ENCODE data around the gene CLDN19. TPM values are rescaled to one million over a fixed set of nuclear protein-coding genes. Genes with fewer than 3 reads are reported as not detected.

CLDN19 gene
- total and polyA plus RNA-seq, 9 of the 15 experiments (the other 6 are each of a cell fraction or from before 2014, with no cell fraction given) = not detected

DNA sequence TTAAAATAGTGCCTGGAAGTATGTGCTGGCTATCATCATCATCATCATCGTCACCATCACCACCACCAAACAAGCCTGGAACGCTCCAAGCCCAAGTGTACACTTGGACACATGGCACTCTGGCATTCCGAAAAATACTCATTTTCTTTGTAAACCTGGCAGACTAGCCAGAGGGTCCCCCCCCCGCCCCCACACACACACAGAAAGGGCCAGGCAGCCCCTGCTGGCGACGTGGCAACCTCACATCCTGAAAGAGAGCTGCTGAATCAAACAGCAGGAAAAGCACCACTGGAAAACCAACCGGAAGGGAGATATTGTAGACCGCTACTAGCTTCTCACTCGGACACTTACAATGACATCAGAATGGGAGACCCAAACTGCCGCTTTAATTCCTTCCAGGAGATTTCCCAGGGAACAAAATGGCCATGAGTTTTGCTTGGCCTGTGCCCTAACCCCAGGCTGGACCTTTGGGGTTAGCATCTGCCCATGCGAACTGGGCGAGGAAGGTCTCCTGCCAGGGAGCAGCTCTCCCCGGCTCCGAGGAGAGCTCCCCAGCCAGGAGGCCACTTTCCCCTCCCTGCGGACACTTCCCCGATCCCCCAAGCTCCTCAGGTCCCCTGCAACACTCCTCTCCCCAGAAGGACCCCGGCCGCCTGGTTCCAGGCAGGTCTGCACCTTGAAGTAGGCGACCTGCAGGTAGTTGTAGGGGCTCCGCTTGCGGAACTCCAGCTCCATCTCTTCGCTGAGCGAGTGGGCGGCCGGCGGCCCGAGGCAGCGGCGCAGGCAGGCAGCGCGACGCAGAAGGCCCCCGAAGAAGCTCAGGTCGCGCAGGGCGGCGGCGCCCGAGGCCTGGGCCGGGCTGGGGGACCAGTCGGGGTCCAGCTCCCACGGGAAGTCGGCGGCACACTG lies 26.1 kb upstream of the CLDN19 start (continued):
- peak; percentile 48 to 54; a peak in 1 of 4 replicates for TF ChIP-seq HDAC1 (IDR thresholded peaks at IDR 0.05)
- peak; percentile 88 for TF ChIP-seq NR1H2 (CRISPR knock-in tag; IDR thresholded peaks at IDR 0.05)
- no peak for TF ChIP-seq ZNF239 (CRISPR knock-in tag; IDR thresholded peaks at IDR 0.05)
- TF ChIP-seq NEUROD1 (IDR thresholded peaks at IDR 0.05; ENCODE audit: borderline replicate concordance, low read depth, low read length, partially characterized antibody) = peak; percentile 19
- peak; percentile 26 for TF ChIP-seq TBP (optimal IDR thresholded peaks at IDR 0.05; ENCODE audit: low read depth, low read length)
- no peak for TF ChIP-seq MTA1 (IDR thresholded peaks at IDR 0.05; ENCODE audit: borderline replicate concordance)
- TF ChIP-seq ZNF263 (CRISPR knock-in tag; IDR thresholded peaks at IDR 0.05; ENCODE audit: borderline replicate concordance) = no peak
- TF ChIP-seq, protein P1, sequence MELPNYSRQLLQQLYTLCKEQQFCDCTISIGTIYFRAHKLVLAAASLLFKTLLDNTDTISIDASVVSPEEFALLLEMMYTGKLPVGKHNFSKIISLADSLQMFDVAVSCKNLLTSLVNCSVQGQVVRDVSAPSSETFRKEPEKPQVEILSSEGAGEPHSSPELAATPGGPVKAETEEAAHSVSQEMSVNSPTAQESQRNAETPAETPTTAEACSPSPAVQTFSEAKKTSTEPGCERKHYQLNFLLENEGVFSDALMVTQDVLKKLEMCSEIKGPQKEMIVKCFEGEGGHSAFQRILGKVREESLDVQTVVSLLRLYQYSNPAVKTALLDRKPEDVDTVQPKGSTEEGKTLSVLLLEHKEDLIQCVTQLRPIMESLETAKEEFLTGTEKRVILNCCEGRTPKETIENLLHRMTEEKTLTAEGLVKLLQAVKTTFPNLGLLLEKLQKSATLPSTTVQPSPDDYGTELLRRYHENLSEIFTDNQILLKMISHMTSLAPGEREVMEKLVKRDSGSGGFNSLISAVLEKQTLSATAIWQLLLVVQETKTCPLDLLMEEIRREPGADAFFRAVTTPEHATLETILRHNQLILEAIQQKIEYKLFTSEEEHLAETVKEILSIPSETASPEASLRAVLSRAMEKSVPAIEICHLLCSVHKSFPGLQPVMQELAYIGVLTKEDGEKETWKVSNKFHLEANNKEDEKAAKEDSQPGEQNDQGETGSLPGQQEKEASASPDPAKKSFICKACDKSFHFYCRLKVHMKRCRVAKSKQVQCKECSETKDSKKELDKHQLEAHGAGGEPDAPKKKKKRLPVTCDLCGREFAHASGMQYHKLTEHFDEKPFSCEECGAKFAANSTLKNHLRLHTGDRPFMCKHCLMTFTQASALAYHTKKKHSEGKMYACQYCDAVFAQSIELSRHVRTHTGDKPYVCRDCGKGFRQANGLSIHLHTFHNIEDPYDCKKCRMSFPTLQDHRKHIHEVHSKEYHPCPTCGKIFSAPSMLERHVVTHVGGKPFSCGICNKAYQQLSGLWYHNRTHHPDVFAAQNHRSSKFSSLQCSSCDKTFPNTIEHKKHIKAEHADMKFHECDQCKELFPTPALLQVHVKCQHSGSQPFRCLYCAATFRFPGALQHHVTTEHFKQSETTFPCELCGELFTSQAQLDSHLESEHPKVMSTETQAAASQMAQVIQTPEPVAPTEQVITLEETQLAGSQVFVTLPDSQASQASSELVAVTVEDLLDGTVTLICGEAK (IDR thresholded peaks at IDR 0.05) = peak; percentile 25; the same call in 1 of the 2 replicates
- TF ChIP-seq, protein P1 (CRISPR knock-in tag; IDR thresholded peaks at IDR 0.05) = no peak
- TF ChIP-seq ZNF77 (CRISPR knock-in tag; IDR thresholded peaks at IDR 0.05) = no peak
- TF ChIP-seq SAFB (IDR thresholded peaks at IDR 0.05; ENCODE audit: borderline replicate concordance, low read depth, low read length) = no peak
- TF ChIP-seq NELFE (IDR thresholded peaks at IDR 0.05; ENCODE audit: insufficient read depth, insufficient read length) = no peak
- no peak for TF ChIP-seq KLF13 (tag; IDR thresholded peaks at IDR 0.05; ENCODE audit: borderline replicate concordance, low read depth)
- TF ChIP-seq KDM1A (IDR thresholded peaks at IDR 0.05) = 0 out of 4 replicates have a peak, but pooled peaks of 1 of the 2 experiments have one; percentile 16
- no peak for TF ChIP-seq IFI16 (CRISPR knock-in tag; IDR thresholded peaks at IDR 0.05)
- no peak for TF ChIP-seq KAT8 (IDR thresholded peaks at IDR 0.05; ENCODE audit: low read depth)
- TF ChIP-seq KAT2B (IDR thresholded peaks at IDR 0.05; ENCODE audit: low read depth, low read length) = no peak
- TF ChIP-seq NFRKB (IDR thresholded peaks at IDR 0.05; ENCODE audit: low read depth) = no peak
- no peak for TF ChIP-seq ZNF780A (CRISPR knock-in tag; IDR thresholded peaks at IDR 0.05)
- TF ChIP-seq SMAD1 (IDR thresholded peaks at IDR 0.05; ENCODE audit: low read depth, low read length, partially characterized antibody) = no peak
- no peak for TF ChIP-seq BCOR (IDR thresholded peaks at IDR 0.05)
- no peak for TF ChIP-seq LEF1 (IDR thresholded peaks at IDR 0.05)
